HG03575 (cell line): ENCODE results near the gene IPPK.

ENCODE experiments used
- ATAC-seq: cut with Tn5 transposase; IDR thresholded peaks from one replicate; pipeline ENCODE4 v1.9.1; 2021; ENCODE audit not compliant: unreplicated experiment, insufficient number of reproducible peaks, low FRiP score; ENCODE audit errors: extremely low read depth

IPPK gene, protein sequence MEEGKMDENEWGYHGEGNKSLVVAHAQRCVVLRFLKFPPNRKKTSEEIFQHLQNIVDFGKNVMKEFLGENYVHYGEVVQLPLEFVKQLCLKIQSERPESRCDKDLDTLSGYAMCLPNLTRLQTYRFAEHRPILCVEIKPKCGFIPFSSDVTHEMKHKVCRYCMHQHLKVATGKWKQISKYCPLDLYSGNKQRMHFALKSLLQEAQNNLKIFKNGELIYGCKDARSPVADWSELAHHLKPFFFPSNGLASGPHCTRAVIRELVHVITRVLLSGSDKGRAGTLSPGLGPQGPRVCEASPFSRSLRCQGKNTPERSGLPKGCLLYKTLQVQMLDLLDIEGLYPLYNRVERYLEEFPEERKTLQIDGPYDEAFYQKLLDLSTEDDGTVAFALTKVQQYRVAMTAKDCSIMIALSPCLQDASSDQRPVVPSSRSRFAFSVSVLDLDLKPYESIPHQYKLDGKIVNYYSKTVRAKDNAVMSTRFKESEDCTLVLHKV

GRCh38 chr9:92669890-92670708, at the start of gene IPPK:
Gene IPPK (minus strand): TSS chr9:92670131. CDS start chr9:92669988, 143 bp downstream.
- peak; percentile 85 for ATAC-seq

DNA sequence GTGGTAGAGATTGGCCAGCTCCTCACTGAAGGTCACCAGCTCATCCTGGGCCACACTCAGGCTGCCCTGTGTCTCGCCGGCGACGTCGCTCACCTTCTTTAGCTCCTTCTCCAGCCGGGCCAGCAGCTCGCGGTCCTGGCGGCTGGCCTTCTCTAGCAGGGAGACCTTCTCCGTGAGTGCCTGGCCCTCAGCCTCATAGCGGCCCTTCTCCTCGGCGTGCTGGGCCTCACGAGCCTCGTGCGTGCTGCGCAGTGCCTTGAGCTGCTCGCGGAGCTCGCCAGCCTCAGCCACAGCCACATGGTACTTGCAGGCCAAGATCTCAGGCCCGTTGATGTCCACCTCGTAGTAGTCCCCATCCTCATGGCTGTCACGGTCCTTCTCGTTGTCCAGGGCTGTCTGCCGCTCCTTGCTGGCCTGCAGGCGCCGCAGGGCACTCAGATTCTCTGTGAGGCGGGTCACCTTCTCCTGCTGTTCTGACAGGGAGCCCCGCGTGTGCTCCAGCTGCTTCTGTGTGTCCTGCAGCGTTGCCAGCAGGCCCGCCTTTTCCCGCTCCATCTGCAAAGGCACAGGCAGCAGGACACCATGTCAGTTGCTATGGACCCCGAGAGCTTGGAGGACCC, 49.2 kb upstream of the IPPK start:
- ATAC-seq = no peak

- no peak for ATAC-seq
These were observed 48.4 kb upstream of the IPPK start for GRCh38 chr9:92718086-92719001.

DNA sequence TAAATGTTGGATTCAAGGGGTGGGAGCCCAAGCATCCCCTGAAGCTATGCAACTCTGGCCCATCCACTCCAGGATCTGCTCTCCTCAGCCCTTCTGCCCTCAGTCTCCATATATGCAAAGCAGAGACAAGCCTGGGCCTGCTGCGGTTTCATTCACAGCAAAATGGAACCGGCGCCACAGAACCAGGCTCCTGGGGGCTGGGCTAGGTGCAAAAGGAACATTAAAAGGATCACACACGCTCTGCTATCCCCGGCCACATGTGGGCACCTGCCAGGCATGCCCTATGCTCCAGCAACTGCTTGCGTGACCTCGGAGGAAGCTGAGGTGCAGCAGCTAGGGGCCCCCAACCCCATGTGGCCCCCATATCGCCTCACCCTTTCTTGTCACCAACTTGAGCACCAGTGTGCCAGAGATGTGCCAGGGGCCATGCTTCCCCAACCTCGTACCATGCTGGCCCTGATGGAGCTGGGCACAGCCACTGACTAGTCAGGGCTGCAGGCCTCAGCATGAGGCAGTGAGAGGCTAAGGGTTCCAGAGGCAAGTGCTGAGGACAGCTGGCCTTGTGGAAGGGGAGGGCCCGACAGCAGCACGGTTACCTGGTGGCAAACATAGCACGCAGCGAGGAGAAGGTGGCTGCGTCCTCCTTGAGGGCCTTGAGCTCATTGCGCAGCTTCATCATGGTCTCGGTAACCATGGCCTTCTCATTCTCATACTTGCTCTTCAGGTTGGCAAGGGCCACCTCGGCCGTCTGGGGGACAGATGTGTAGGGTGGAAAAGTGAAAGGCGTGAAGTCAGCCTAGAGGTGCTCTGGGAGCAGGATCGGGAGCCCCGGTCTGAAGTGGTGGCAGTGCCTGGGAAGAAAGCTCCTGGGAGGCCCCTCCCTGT, 47.5 kb upstream of the IPPK start:
- no peak for ATAC-seq

DNA sequence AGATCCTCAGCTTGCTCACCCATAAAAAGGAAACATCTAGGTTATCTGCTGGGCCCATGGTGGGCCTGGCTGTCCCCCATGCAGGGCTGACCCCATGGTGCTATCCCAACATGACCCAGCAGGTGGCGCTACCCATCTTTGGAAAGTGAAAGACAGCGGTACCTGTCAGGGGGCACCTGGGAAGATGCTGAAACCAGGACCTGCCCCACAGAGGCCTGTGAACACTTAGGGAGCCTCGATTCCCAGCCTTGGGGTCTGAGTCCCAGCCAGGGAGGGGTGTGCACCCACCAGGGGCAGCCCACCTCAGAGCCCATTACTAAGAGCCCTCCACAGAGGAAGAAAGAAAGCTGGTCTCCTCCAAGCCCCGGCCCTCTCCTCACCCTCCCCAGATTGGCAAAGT, 46.6 kb upstream of the IPPK start:
- no peak for ATAC-seq

GRCh38 chr9:92715488-92716231, 45.7 kb upstream of the IPPK start:
- no peak for ATAC-seq

GRCh38 chr9:92714787-92715487, 45.0 kb upstream of the IPPK start:
- no peak for ATAC-seq

DNA sequence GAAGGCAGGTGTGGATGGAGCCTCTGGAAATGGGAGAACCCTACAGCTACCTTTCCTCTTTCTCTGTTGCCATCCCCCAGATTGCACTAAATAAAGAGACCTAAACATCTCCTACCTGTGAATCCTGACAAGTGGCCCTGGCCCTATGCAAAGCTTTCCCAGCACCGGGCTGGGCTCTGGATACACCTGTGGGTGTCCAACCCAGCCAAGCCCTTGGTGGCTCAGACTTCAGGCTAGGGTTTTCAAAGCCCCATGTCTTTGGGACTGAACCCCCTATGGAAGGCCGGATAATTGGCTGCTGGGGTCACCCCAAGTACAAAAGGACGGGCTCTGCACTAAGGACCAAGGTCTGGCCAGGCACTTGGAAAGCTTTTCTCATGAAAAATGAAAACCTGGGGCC, 44.1 kb upstream of the IPPK start:
- no peak for ATAC-seq

- no peak for ATAC-seq
These were observed 43.6 kb upstream of the IPPK start for GRCh38 chr9:92713528-92713927.

DNA sequence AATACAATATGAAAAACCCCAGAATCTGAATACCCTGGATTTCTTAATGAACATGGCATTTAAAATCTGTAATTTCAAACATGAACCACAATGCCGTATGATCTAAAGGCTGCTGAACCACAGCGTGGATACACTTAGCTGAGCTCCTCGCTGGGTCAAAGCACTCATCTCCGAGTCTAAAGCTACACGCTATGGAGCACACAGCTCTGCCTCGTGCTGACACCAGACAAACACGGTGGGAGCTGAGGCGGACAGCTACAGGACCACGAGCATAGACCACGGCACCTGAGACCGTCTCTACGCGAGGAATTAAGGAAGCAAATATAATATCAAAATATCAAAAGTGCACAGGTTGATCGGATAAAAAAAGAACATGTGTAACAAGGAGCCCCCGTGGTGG, 42.8 kb upstream of the IPPK start:
- ATAC-seq = no peak

DNA sequence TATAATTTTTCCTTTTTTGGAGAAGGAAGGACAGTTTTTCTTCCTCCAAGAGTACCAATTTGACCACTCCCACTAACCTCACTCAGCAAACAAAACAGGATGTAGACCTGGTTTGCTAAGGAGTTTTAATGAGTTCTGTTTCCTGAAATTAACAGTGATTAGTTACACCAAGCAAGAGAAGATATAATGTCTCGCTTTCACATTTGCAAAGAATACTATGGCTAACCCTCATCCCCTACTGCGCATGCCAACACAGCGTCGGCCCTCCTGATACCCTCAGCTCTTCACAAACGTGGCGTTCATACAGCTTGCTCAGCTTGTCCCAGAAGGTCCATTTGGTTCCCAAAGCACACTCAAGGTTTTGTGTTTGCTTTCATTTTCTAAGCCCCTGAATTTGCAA, 41.9 kb upstream of the IPPK start:
- no peak for ATAC-seq

- ATAC-seq = no peak
These were observed 41.2 kb upstream of the IPPK start for GRCh38 chr9:92711146-92711545.

DNA sequence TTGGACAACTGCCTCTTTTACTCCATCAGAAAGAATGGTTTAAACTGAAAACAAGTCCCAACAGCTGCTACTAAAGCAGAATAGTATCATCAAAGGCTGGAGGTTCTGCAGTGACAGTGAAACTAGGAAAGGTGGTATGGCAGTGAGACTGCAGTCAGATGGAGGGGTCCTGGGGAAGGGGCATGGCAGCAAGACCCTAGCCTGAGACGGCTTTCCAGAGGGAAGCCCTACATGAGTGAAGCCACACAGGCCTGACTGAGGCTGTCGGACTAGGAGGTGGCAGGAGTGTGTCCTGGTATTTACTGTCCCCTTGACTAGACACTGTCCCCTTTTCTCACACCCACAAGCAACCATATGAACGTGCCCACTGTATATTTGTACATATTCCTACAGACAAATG, 40.4 kb upstream of the IPPK start:
- ATAC-seq = no peak

- no peak for ATAC-seq
These were observed 40.0 kb upstream of the IPPK start for GRCh38 chr9:92709954-92710353.

DNA sequence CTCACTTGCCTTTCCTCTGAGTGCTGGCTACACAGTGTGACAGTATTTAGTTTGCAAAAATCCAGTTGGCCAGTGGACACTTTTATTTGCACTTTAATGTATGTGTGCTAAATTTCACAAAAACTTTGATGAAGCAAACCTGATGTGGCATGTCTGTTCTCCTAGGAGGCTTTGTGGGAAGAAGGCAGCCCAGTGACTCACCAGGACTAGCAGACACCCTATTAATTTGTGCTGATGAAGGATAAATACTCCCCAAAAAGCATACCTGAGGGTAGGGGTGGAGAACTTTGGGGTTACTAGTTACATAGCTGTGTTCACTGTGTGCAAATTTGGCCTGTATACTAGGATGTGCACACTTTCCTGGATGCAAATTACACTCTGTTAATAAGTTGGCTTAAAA, 39.3 kb upstream of the IPPK start:
- ATAC-seq = no peak

GRCh38 chr9:92707530-92707929, 37.6 kb upstream of the IPPK start:
- ATAC-seq = no peak
